Stimulated activated CD8-positive, alpha-beta memory T cell treated with anti-CD3 and anti-CD28 coated beads, Interleukin-7, amount 100 ng/mL, for 1 hour (primary cell): Measurements from ENCODE around the gene SLIT3.

Experiments used
- DNase-seq, 2 donors: peaks; one replicate each; pipeline ENCODE4 v3.0.0-alpha.2; 2020; ENCODE audit warnings: low read depth in 2 of 2

Gene SLIT3

DNA sequence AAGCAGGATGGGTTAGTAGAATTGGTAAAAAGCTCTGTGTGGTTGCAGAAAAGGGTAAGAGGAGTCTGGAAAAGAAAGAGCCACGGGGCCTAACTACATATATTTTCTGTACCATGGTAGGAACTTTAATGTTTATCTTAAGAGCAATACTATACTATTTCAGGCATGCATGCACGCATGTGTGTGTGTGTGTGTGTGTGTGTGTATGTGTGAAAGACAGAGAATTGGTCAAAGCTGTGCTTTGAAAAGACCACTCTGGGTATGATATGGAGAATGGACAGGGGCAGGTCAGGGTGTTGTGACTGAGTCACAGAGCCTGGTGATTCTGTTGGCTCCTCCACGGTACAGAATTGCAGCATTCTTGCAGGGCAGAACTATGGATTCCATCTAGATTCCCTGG lies 339.3 kb downstream of the SLIT3 start:
- DNase-seq, result no peak

DNA sequence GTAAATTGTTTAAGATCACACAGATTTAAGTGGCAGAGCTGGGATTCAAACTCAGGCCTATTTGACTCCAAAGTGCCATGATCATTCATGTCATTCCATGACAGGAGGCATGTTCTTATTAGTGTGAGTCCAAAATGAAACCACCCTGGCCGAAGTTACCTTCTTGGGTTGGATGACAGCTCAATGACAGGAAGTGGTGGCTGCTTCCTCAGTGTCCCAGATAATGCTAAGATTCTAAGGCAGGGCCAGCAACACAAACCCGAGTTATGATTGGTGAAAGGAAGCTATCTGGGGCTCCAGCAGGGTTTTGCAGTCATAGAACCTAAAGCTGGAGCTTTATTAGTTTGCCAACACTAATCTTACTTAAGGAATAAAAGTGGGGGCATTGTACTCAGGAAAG lies 340.4 kb downstream of the SLIT3 start:
- DNase-seq, result no peak

DNA sequence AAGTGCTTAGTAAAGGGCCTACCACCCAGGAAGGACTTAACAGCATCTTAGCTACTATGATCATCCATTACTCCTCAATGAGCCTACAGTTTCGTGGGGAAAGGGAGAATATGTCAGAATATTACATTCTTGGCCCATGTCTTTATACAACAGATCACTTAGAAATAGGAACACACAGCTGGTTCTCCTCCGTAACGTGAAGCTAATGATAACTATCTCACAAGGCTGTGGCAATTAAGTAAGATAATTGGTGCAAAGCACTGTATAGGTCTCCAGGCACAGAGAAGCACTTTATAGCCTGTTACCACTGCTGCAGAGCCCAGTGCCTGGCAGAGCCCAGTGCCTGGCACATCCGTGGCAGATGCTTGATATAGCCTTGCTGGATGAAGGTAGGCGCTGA lies 347.6 kb downstream of the SLIT3 start:
- no peak for DNase-seq

DNA sequence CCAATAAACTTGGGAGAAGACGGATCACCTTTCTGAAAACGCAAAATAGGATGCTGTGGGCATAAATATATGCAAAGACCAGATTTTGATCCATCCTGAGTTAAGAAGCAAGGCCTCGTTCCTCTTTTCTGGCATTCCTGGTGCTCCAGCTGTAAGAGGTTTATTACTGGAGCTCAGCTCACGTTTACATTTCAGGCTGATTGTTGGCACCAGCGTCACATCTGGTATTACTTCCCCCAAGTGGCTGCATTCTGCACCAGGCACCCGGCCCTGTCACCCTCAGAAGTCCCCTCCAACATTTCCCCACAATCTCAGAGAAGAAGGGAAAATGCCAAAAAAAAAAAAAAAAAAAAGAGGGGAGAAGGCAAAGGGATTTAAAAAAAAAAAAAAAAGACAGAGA lies 348.7 kb downstream of the SLIT3 start:
- no peak for DNase-seq

- DNase-seq, result no peak
Measured at GRCh38 chr5:168951769-168952168, 349.2 kb downstream of the SLIT3 start.

DNA sequence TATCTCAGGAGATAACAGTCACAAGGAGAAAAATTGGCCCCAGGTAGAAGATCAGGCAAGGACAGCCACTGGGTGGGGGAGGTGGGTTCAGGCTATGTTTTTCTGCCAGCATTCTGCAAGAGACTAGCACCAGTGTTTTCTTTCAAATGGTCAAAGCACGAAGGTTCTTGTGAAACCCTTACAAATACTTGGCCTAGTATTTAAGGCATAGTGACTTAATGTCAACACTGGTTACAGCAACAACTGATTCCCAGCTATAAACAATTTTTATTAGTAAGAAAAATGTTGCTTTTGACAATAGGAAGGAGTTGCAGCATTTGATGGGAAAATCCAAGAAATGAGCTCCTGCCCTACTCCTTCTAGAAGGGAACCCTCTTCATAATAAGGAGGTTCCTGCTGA lies 349.6 kb downstream of the SLIT3 start:
- no peak for DNase-seq

DNA sequence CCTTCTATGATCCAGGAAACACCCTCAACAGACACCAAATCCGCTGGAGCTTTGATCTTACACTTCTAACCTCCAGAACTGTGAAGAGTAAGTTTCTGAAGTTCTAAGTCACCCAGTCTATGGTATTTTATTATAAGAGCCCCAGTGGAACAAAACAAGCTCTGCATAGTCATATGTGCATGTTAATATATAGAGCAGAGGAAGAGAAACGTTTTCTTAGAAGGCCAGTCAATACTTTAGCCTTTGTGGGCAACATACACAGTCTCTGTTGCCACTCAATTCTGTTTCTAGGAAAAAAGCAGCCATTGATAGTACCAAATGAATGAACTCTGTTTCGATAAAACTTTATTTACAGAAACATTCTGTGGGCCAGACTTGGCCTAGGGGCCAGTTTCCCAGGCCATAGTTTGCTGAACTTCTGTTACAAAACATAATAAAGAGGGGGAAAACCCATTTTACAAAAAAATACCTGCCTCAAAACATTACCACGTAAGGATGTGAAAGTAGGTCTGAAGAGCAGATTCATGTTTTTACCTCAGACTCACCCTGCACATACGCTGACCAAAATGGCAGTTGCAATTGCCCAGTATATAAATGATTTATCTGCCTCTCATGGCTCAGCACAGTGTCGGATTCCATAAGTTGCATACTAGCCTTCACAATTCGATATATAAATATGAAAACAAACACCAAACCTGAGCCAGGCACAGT lies 350.5 kb downstream of the SLIT3 start:
- no peak for DNase-seq

DNA sequence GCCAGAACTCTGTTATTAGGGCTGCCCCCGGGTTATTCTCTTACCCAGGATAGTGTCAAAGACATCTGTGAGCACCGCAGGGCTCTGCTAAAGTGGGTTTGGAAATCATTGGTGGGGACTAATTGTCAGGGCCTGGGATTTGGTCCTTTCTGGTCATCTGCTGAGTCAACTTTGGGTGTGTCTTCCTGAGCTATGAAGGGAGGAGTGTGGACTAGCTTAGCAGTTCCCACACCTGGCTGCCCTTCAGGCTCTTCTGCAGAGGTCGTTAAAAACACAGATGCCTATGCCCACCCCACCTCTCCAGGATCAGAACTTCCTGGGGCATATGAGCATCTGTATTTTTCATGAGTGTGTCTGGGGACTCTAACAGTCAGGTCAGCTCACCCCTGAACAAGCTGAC lies 352.2 kb downstream of the SLIT3 start:
- no peak for DNase-seq

- DNase-seq, result no peak
Measured at GRCh38 chr5:168947212-168947868, 353.6 kb downstream of the SLIT3 start.

DNA sequence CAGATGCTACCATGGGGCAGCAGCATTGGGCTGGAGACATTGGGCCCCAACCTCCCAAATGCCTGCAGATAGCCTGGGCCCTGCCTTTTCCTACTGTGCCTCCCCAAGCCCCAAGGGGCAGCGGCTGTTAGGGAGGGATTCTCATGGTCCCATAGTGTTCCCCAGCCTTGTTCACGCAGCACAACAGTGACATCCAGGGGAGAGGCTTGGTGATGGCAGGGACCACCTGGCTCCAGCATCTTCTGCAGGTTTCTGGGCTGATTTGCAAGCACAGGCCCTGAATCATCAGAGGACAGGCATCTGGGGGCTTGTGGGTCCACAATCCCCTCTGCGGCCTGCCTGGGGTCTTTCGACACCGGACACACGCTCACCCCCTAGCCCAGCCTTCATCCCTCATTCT lies 354.6 kb downstream of the SLIT3 start:
- DNase-seq, result no peak

GRCh38 chr5:168944004-168944403 lies 356.9 kb downstream of the SLIT3 start:
- no peak for DNase-seq

DNA sequence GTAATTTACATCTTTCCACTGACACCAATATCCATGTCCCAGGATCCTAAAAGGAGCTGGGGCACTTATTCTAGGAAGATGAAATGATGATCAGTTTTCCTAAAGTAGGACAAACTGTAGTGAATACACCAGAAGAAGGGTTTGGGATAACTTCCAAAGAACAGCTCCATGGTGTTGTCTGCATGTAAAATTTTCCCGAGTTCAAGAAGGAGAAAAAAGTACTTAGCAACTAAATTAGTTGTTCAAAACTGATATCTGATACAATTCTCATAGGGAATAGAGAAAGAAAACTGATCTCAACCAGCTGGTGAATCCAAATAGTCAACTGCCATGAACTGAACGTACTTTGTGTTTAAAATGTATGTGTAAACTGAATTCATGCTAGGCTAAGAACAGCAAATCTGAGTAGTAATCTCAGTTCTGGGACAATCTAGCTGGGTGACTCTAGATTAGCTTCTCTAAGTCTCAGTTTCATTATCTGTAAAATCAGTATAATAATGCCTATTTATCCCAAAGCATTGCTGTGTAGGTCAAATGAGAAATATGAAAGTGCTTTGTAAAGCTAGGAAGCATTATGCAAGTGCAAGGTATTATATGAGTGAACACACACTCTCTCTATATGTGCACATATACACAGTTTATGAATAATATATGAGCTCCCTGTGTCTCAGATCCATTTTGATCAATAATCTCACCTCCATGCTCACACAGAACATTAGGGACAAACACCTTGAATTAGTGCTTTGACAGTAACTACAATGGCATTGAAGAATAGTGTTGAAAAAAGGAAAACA lies 357.7 kb downstream of the SLIT3 start:
- DNase-seq, result no peak

DNA sequence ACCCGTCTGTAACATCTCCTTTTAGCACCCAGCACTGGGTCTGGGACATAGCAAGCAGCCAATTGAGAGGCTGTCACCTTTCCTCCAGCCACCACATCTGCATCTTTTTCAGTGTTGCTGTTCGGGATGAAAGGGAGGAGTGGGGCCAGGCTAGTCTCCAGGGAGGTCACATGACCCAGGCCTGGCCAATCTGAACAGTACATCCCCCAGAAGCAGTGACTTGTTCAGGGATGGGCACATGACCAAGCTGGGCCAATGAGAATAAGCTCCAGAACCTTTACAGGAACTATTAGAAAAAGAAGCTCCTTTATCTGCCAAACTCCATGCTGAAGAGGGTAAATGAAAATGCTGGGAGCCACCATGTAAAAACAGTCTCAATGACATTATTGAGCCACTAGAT lies 359.0 kb downstream of the SLIT3 start:
- no peak for DNase-seq

- no peak for DNase-seq
Measured at GRCh38 chr5:168940712-168941111, 360.2 kb downstream of the SLIT3 start.

GRCh38 chr5:168939887-168940544 lies 360.9 kb downstream of the SLIT3 start:
- no peak for DNase-seq

- DNase-seq, result no peak
Measured at GRCh38 chr5:168939156-168939800, 361.7 kb downstream of the SLIT3 start.

- no peak for DNase-seq
Measured at GRCh38 chr5:168936511-168936910, 364.4 kb downstream of the SLIT3 start.

GRCh38 chr5:168935183-168935582 lies 365.8 kb downstream of the SLIT3 start:
- DNase-seq, result no peak

DNA sequence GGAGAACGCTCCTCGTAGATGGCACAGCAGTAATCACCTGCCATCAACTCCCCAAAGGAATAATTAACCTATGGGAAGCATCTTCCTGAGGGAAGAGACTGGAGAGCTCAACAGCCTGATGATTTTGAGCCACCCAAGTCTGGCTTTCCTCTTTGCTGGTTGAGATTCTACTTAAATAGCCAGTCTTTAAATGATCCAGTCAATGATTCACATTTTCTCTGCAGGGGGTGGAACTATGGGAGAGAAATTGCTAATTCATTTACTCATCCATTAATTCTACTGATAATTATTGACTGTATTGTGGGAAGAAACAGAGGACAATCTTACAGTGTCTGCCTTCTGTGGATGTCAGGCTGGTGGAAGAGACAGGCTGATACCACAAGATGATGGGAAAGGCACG lies 366.8 kb downstream of the SLIT3 start:
- DNase-seq, result no peak

- DNase-seq, result no peak
Measured at GRCh38 chr5:168932400-168933189, 368.3 kb downstream of the SLIT3 start.
